SU-DHL-6 (cell line): Measurements from ENCODE around the gene TRIP13.

Experiments used
- CTCF ChIP-seq: fragments of 200-600 bp; sonication (generic); IDR thresholded peaks from one replicate; pipeline ENCODE4 v1.5.1; 2017; ENCODE audit warnings: antibody characterized with exemption, mild to moderate bottlenecking, low read length, moderate library complexity; ENCODE audit not compliant: insufficient read depth, poor library complexity, severe bottlenecking
- EZH2phosphoT487 ChIP-seq: fragments of 200-600 bp; sonication (generic), shearing (Covaris generic); conservative IDR thresholded peaks from 2 replicates; pipeline ENCODE4 v1.6.1; 2018; ENCODE audit warnings: mild to moderate bottlenecking, antibody characterized with exemption, low read length, moderate library complexity, mixed read lengths

- TF ChIP-seq CTCF (no peak), EZH2phosphoT487 (no peak)
Observed at GRCh38 chr5:933251-933861, 40.7 kb downstream of the TRIP13 start.
